A549 treated with DMSO at 1 μM for 4 hours (cell line): ENCODE results near the gene ZNF350. TPM values are rescaled to one million over a fixed set of nuclear protein-coding genes. Genes with fewer than 3 reads are reported as not detected.

Experiments
- total RNA-seq: library from RNA; stranded (reverse); fragments of 200-300 nt; extraction: Qiagen RNA extraction; gene quantifications from 5 replicates; pipeline ENCODE4 v1.2.3, GENCODE V29; 2022; ENCODE audit warnings: low read depth

The ZNF350 gene
- total RNA-seq, result 3.2 to 5.2 TPM (median 4.6 TPM) in 5 replicates

GRCh38 chr19:51986309-51987291 is at the start of gene ZNF350:
TSS of gene ZNF350 (minus strand) at chr19:51986840. CDS start at chr19:51974360, 12,480 bp downstream.

GRCh38 chr19:52028027-52028779 is 41.6 kb upstream of the ZNF350 start, which contains the start of gene ZNF614:
TSS of gene ZNF614 (minus strand) at chr19:52028379. CDS start at chr19:52025745, 2,634 bp downstream.

GRCh38 chr19:52007806-52008557 is 21.3 kb upstream of the ZNF350 start, which contains the start of gene ZNF615:
TSS of gene ZNF615 (minus strand) at chr19:52008211. CDS start at chr19:52003711, 4,500 bp downstream.

GRCh38 chr19:51926784-51927741 is 59.6 kb downstream of the ZNF350 start, which contains the start of gene ZNF613:
TSS of gene ZNF613 (plus strand) at chr19:51927472. CDS start at chr19:51936221, 8,749 bp downstream.

Other genes with a start within 250 kb of the ZNF350 start
- gene FPR1, start 235.0 kb downstream of the ZNF350 start, total RNA-seq, result 0.08 TPM in 1 of 5 replicates, not detected in the others
- gene FPR2, start 225.7 kb downstream of the ZNF350 start, total RNA-seq, result not detected in 5 replicates
- not detected in 5 replicates for gene FPR3, start 191.7 kb downstream of the ZNF350 start, total RNA-seq
- gene ZNF577, start 98.9 kb downstream of the ZNF350 start, total RNA-seq, result 0.06 to 0.08 TPM (median 0.07 TPM) in 3 of 5 replicates, not detected in the others
- gene ZNF649, start 81.8 kb downstream of the ZNF350 start, total RNA-seq, result 0.20 to 0.57 TPM (median 0.28 TPM) in 5 replicates
- 0.89 to 1.6 TPM (median 1.0 TPM) in 5 replicates for gene ZNF613, start 59.4 kb downstream of the ZNF350 start, total RNA-seq
- 3.1 to 5.5 TPM (median 4.6 TPM) in 5 replicates for gene ZNF615, start 21.4 kb upstream of the ZNF350 start, total RNA-seq
- gene ZNF614, start 41.5 kb upstream of the ZNF350 start, total RNA-seq, result 2.8 to 4.6 TPM (median 3.7 TPM) in 5 replicates
- 1.7 to 2.0 TPM (median 1.9 TPM) in 5 replicates for gene ZNF432, start 62.0 kb upstream of the ZNF350 start, total RNA-seq
- 1.7 to 2.8 TPM (median 2.3 TPM) in 5 replicates for gene ZNF841, start 108.9 kb upstream of the ZNF350 start, total RNA-seq
- 0.51 to 1.3 TPM (median 0.61 TPM) in 5 replicates for gene ZNF616, start 153.1 kb upstream of the ZNF350 start, total RNA-seq
- 0.55 to 1.1 TPM (median 0.73 TPM) in 5 replicates for gene ZNF836, start 184.8 kb upstream of the ZNF350 start, total RNA-seq
- gene PPP2R1A, start 203.2 kb upstream of the ZNF350 start, total RNA-seq, result 209 to 320 TPM (median 294 TPM) in 5 replicates